Measurements from ENCODE around the gene DLG2.
"Not testable (repeated sequence)": the region's sequence is repeated elsewhere in the genome, so short reads cannot be mapped to it uniquely, and the experiment has no call there.

DLG2 gene

GRCh38 chr11:84372381-84372950 lies 1254.7 kb downstream of the DLG2 start:
- no peak for DNase-seq (ENCODE audit: low read depth)

DNA sequence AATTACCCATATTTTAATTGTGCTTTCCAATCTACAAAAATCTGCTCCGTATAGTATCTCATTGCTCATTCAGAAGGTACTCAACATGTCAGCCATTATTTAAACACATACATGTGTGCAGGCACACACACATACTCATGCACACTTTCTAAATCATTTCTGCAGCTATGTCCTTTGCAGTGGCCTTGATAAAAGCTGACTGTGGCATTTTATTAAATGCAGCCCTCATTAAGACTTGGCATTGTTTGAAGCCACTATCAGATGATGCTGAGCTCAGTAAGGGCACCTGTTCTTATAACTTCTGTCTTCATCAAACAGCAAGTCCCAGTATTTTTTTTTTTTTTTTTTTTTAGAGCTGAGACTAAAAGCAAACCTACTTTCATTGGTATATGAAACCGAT lies 1269.1 kb downstream of the DLG2 start:
- no peak for DNase-seq (ENCODE audit: low read depth)

DNA sequence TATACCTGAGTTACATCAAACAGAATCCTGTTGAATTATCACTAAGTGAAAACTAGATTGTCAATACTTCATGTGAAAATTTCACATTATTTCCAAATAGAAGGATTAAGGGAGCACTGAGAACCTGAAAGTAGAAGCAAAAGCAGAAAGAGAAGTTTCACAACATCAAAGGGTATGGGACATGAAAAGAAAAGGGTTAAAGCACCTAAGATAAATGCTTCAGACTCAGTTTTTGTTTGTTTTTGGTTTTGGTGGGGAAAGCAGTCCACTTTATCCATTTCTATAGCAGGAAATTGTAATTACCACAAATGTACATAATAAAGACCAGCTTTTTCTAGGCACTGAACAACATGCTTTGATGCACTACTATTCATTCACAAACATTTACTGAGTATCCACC lies 1271.2 kb downstream of the DLG2 start:
- DNase-seq (ENCODE audit: low read depth): no peak

DNA sequence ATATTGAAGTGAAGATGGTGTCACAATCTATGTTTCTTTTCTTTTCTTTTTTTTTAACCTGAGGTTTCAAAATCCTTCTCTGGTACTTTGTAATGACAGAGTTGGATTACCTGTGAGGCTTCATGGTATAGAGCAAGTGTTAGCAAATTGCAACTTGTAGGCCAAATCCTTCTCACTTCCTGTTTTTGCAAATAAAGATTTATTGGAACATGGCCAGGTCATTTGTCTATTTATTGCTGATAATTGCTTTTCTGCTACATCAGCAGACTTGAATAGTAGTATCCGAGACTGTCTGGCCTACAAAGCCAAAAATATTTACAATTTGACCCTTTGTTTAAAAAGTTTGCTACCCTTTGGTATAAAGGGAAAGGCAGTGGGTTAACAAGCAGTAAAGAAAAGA lies 1281.5 kb downstream of the DLG2 start:
- no peak for DNase-seq (ENCODE audit: low read depth)

GRCh38 chr11:84345027-84345426 lies 1282.1 kb downstream of the DLG2 start:
- no peak for DNase-seq (ENCODE audit: low read depth)

- no peak for DNase-seq (ENCODE audit: low read depth)
Measured at GRCh38 chr11:84339796-84340195, 1287.3 kb downstream of the DLG2 start.

- DNase-seq (ENCODE audit: low read depth): peak; percentile 35
Measured at GRCh38 chr11:84333221-84333620, 1293.9 kb downstream of the DLG2 start.

GRCh38 chr11:84322211-84322610 lies 1304.9 kb downstream of the DLG2 start:
- no peak for DNase-seq (ENCODE audit: low read depth)

GRCh38 chr11:84319863-84320262 lies 1307.3 kb downstream of the DLG2 start:
- no peak for DNase-seq (ENCODE audit: low read depth)

GRCh38 chr11:84316866-84317555 lies 1310.1 kb downstream of the DLG2 start:
- DNase-seq (ENCODE audit: low read depth): peak; percentile 36

- no peak for DNase-seq (ENCODE audit: low read depth)
Measured at GRCh38 chr11:84313830-84314359, 1313.2 kb downstream of the DLG2 start.

- DNase-seq (ENCODE audit: low read depth): no peak
Measured at GRCh38 chr11:84310268-84310667, 1316.9 kb downstream of the DLG2 start.

GRCh38 chr11:84308491-84308890 lies 1318.7 kb downstream of the DLG2 start:
- not testable (repeated sequence) for DNase-seq (ENCODE audit: low read depth)

DNA sequence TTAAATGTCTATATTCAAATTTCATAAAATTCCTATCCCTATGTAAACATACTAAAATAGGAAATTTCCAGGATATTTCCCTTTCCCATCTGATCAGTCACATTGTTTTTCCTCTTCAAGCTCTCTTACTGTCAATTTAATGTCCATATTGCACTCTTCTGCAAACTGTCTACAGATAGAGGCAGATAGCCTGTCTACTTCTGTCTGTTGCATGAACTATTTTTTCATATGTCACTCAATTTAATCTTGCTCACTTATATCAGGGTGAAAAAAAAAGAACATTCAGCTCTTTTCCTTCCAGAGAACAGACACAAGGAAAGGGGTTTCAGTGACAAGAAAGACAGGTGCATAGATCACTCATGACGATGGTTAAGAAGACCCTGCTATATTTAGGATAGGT lies 1327.1 kb downstream of the DLG2 start:
- DNase-seq (ENCODE audit: low read depth): no peak

DNA sequence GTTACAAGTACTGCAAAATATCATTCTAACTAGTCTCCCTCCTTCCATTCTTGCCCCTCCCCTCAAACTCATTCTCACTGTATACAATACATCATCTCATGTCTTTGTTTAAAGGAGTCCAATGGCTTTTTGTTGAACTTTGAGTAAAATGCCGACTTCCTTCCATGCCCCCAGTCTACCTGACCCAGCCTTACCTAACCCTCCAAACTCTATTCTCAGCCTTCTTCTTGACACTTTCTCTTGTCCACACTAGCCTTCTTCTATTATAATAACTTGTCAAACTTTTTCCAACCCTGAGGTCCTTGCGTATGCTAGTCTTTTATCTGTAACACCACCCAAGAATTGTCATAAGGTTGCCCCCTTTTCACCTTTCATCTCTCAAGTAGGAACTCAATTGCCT lies 1329.6 kb downstream of the DLG2 start:
- DNase-seq (ENCODE audit: low read depth): no peak

- DNase-seq (ENCODE audit: low read depth): no peak
Measured at GRCh38 chr11:84295815-84296214, 1331.3 kb downstream of the DLG2 start.

GRCh38 chr11:84292955-84293354 lies 1334.2 kb downstream of the DLG2 start:
- no peak for DNase-seq (ENCODE audit: low read depth)

GRCh38 chr11:84292006-84292405 lies 1335.1 kb downstream of the DLG2 start:
- no peak for DNase-seq (ENCODE audit: low read depth)

- DNase-seq (ENCODE audit: low read depth): peak; percentile 18
Measured at GRCh38 chr11:84290647-84291046, 1336.5 kb downstream of the DLG2 start.

GRCh38 chr11:84289381-84289906 lies 1337.7 kb downstream of the DLG2 start:
- DNase-seq (ENCODE audit: low read depth): no peak

DNA sequence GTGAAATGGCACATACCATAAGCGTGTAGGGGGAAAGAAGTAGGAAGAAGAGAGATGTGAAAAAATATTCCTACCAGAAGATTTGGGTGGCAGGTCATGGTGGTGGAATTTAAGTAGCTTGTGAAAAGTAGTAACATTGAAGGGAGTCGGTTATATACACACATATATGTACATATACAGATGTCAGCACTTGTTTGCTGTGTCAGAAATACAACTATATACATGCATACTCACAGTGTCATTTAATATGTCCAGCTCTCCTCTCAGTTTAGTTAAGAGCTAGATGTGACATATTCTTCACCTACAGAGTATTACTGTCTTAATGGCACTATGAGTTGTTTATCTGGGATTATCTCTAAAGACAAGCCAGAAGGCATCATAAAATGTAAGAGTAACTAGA lies 1353.6 kb downstream of the DLG2 start:
- DNase-seq (ENCODE audit: low read depth): no peak

GRCh38 chr11:84270466-84270865 lies 1356.7 kb downstream of the DLG2 start:
- no peak for DNase-seq (ENCODE audit: low read depth)

DNA sequence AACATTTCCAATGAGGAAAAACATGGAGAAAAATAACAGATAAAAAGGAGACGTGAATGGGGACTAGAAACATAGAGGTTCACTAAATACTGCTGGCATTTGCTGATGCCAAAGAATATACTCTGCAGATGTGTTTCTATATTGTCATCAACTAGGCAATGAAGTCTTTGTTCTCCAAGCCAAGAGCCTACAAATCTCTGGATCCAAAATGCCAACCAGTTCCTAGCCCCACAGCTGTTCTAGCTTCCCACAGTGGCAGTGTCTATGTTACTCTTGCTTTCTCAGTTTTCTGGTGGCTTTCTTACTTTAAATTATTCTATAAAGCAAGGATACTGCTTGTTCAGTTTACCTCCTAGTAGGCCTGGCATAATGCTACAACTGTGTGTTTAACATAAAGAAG lies 1363.1 kb downstream of the DLG2 start:
- DNase-seq (ENCODE audit: low read depth): no peak

DNA sequence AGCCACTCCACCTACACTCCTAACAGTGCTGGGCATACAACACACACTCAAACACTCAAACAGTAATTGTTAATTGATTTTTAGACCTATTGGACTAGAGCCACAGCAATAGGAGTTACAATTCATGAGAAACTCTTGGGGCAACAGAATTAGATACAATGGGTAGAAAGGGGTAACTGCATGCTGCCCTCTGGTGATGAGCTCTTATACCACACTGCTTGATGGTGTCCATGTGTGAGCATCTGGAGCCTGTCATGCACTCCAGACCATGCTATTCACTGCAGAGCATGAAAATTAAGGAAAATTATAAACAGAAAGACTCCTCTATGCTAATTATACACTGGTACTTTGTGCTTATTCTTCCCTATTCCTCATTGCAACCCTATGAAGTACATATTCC lies 1365.4 kb downstream of the DLG2 start:
- no peak for DNase-seq (ENCODE audit: low read depth)

Measured in stromal cell of bone marrow (primary cell).